Mesothelial cell of epicardium (in vitro differentiated cells): ENCODE results near the gene CHD6. TPM values are rescaled to one million over a fixed set of nuclear protein-coding genes. Genes with fewer than 3 reads are reported as not detected.
A peak's percentile ranks its signal among the peaks of the same experiment; 100 is the strongest.

ENCODE experiments used
- DNase-seq, 2 experiments: peaks; one replicate each; pipeline ENCODE4 v3.0.0; 2021; ENCODE audit warnings: low spot score in 2 of 2; ENCODE audit not compliant: unreplicated experiment in 2 of 2
- H3K27ac Mint-ChIP-seq: 2 replicates; pipeline ENCODE4 v1.8.0; 2021; ENCODE audit warnings: mixed read lengths
- H3K27me3 Mint-ChIP-seq: 2 replicates; pipeline ENCODE4 v1.8.0; 2021; ENCODE audit warnings: low read depth, mixed read lengths
- H3K36me3 Mint-ChIP-seq: 2 replicates; pipeline ENCODE4 v1.8.0; 2021; ENCODE audit warnings: mixed read lengths
- H3K4me1 Mint-ChIP-seq: 2 replicates; pipeline ENCODE4 v1.8.0; 2021; ENCODE audit warnings: mixed read lengths
- H3K4me3 Mint-ChIP-seq: 2 replicates; pipeline ENCODE4 v1.8.0; 2021; ENCODE audit warnings: mild to moderate bottlenecking, moderate library complexity, mixed read lengths
- H3K9me3 Mint-ChIP-seq: 2 replicates; pipeline ENCODE4 v1.8.0; 2021; ENCODE audit warnings: mixed read lengths
- total RNA-seq: library from RNA; stranded (reverse); gene quantifications from 3 replicates; pipeline ENCODE4 v1.2.1, GENCODE V29; 2021
- TF ChIP-seq, protein P1 (sequence below): fragments of 200-600 bp; sonication (generic); IDR thresholded peaks from one replicate; pipeline ENCODE4 v1.5.0; 2021; ENCODE audit warnings: antibody characterized with exemption; ENCODE audit not compliant: unreplicated experiment

Gene CHD6
- total RNA-seq, 1 donor from 2014 or later: 107 TPM

DNA sequence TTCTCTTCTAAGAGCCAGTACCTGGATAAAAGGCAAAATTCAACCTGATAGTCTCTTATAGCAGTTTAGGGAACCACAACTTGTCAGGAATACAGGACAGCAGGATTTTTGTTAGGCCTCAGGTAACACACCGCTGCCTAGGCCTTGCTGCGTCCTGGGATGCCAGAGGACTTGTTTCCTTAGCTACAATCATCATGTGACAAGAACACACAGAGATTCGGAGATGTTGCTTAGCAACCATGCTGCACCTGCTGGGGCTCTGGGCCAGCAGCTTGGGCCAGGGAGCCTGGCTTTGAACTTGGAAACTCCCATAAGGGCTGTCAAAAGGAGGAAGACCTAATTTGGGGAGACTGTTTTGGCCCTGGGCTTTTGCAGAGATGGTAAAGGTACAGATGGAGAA, 36.1 kb upstream of the CHD6 start:
- no peak overlapping the region for H3K27ac Mint-ChIP-seq
- no peak overlapping the region for H3K4me3 Mint-ChIP-seq
- no peaks in the 10 kb centered on the region for H3K9me3 Mint-ChIP-seq
- peaks cover 16% of the 10 kb centered on the region for H3K27me3 Mint-ChIP-seq
- DNase-seq: no peak
- TF ChIP-seq, protein P1, sequence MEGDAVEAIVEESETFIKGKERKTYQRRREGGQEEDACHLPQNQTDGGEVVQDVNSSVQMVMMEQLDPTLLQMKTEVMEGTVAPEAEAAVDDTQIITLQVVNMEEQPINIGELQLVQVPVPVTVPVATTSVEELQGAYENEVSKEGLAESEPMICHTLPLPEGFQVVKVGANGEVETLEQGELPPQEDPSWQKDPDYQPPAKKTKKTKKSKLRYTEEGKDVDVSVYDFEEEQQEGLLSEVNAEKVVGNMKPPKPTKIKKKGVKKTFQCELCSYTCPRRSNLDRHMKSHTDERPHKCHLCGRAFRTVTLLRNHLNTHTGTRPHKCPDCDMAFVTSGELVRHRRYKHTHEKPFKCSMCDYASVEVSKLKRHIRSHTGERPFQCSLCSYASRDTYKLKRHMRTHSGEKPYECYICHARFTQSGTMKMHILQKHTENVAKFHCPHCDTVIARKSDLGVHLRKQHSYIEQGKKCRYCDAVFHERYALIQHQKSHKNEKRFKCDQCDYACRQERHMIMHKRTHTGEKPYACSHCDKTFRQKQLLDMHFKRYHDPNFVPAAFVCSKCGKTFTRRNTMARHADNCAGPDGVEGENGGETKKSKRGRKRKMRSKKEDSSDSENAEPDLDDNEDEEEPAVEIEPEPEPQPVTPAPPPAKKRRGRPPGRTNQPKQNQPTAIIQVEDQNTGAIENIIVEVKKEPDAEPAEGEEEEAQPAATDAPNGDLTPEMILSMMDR: no peak
- H3K4me1 Mint-ChIP-seq: peaks cover 8% of the 10 kb centered on the region
- no peaks in the 10 kb centered on the region for H3K36me3 Mint-ChIP-seq

- no peak for DNase-seq
- Mint-ChIP-seq H3K4me1 (peaks cover 8% of the 10 kb centered on the region), H3K36me3 (no peaks in the 10 kb centered on the region), H3K27ac (no peak overlapping the region), H3K4me3 (no peak overlapping the region), H3K27me3 (peaks cover 15% of the 10 kb centered on the region), H3K9me3 (no peaks in the 10 kb centered on the region)
- TF ChIP-seq, protein P1: no peak
Measured at GRCh38 chr20:41650231-41650948, 32.2 kb upstream of the CHD6 start.

DNA sequence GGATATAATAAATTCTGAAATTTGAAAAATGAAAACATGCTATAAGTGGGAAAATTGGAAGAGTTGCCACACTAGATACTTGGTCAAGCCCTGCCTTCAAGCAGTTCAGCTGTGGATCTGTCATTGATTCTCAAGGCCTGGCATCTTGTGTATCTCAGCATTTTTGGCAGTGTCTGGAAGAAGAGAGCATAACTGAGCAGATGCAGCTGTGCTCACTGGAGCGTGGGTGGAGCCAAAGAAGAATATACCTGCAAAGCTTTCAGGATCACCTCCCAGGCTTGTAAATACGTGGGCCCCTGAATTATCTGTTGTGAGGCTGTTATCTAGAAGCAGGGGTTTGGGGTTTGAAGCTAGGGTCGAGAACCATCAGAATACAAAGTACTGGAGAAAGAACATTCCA, 31.3 kb upstream of the CHD6 start:
- DNase-seq: no peak
- TF ChIP-seq, protein P1: no peak
- H3K4me1 Mint-ChIP-seq: peaks cover 8% of the 10 kb centered on the region
- no peak overlapping the region for H3K27ac Mint-ChIP-seq
- no peak overlapping the region for H3K4me3 Mint-ChIP-seq
- no peaks in the 10 kb centered on the region for H3K9me3 Mint-ChIP-seq
- H3K36me3 Mint-ChIP-seq: no peaks in the 10 kb centered on the region
- H3K27me3 Mint-ChIP-seq: peaks cover 15% of the 10 kb centered on the region

- Mint-ChIP-seq H3K4me1 (peaks cover 11% of the 10 kb centered on the region), H3K36me3 (no peaks in the 10 kb centered on the region), H3K9me3 (no peaks in the 10 kb centered on the region), H3K27ac (no peak overlapping the region), H3K4me3 (no peak overlapping the region), H3K27me3 (peaks cover 21% of the 10 kb centered on the region)
- TF ChIP-seq, protein P1: no peak
- DNase-seq: no peak
Measured at GRCh38 chr20:41645372-41645771, 27.2 kb upstream of the CHD6 start.

DNA sequence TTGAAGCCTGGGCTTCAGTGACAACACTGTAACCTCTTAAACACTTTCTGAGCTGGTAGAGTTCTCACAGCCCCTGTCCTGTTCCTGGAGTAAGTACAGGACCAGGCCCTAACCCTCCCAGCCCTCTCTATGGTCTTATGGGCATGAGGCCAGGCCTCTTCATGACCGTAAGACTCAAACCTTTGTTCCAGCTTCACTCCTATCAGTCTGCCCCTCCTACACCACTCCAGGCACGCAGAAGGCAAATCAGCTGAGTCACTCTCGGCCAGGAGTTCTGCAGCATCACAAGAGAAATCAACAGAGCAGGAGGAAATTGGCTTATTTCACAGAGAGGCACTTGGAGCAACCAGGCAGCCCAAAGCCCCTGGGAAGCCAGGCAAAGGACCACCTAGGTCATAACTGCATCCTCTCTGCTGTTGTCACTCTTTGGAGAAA, 25.3 kb upstream of the CHD6 start:
- Mint-ChIP-seq H3K27me3 (peaks cover 34% of the 10 kb centered on the region), H3K9me3 (no peaks in the 10 kb centered on the region), H3K4me3 (no peak overlapping the region), H3K27ac (peak overlapping the region; percentile 58), H3K4me1 (peaks cover 10% of the 10 kb centered on the region), H3K36me3 (no peaks in the 10 kb centered on the region)
- TF ChIP-seq, protein P1: no peak
- DNase-seq: no peak
